Fibroblast of lung (primary cell): ENCODE data around the gene CPE. TPM values are rescaled to one million over a fixed set of nuclear protein-coding genes. Genes with fewer than 3 reads are reported as not detected.
A peak's percentile ranks its signal among the peaks of the same experiment; 100 is the strongest.

Source experiments
- DNase-seq, 2 donors: peaks; one replicate each; pipeline versions ENCODE4 v3.0.0 to v3.0.0-alpha.2; 2010; ENCODE audit warnings: low read depth in 2 of 2
- H2AFZ ChIP-seq: 2 replicates; pipeline ENCODE4 v1.5.1; 2012; ENCODE audit warnings: low read length, control low read depth, inconsistent platforms
- H3K27ac ChIP-seq: 2 replicates; pipeline ENCODE4 v1.5.1; 2011; ENCODE audit warnings: low read length, control low read depth; ENCODE audit not compliant: insufficient read depth
- H3K27me3 ChIP-seq: 2 replicates; pipeline ENCODE4 v1.5.1; 2011; ENCODE audit warnings: mild to moderate bottlenecking, low read length; ENCODE audit not compliant: control insufficient read depth, insufficient read depth
- H3K36me3 ChIP-seq: 2 replicates; pipeline ENCODE4 v1.5.1; 2011; ENCODE audit warnings: low read length; ENCODE audit not compliant: control insufficient read depth, insufficient read depth
- H3K4me1 ChIP-seq: 2 replicates; pipeline ENCODE4 v1.5.1; 2011; ENCODE audit warnings: low read length; ENCODE audit not compliant: control insufficient read depth, insufficient read depth; ENCODE audit errors: extremely low read depth
- H3K4me2 ChIP-seq: 2 replicates; pipeline ENCODE4 v1.5.1; 2011; ENCODE audit warnings: low read length, control low read depth; ENCODE audit not compliant: insufficient read depth; ENCODE audit errors: extremely low read depth
- H3K4me3 ChIP-seq, 4 experiments: fragments of 200-600 bp in 1 of 4; sonication (generic) in 1 of 4; replicated peaks in 1 of 4; 2 replicates each; pipeline ENCODE4 v1.5.1; 2011 to 2016; ENCODE audit warnings: low read length in 4 of 4, low read depth in 3 of 4, mild to moderate bottlenecking in 3 of 4, control low read depth in 2 of 4, inconsistent platforms in 1 of 4, mixed read lengths in 1 of 4; ENCODE audit not compliant: insufficient read depth in 1 of 4; ENCODE audit errors: control extremely low read depth in 1 of 4
- H3K79me2 ChIP-seq: 2 replicates; pipeline ENCODE4 v1.5.1; 2012; ENCODE audit warnings: mild to moderate bottlenecking, low read length, inconsistent platforms; ENCODE audit not compliant: control insufficient read depth, insufficient read depth
- H3K9ac ChIP-seq: 2 replicates; pipeline ENCODE4 v1.5.1; 2011; ENCODE audit warnings: mild to moderate bottlenecking, low read length, control low read depth; ENCODE audit not compliant: insufficient read depth
- H3K9me3 ChIP-seq: 2 replicates; pipeline ENCODE4 v1.5.1; 2012; ENCODE audit warnings: low read depth, low read length; ENCODE audit not compliant: control insufficient read depth, insufficient read depth
- H4K20me1 ChIP-seq: 2 replicates; pipeline ENCODE4 v1.5.1; 2011; ENCODE audit warnings: low read length; ENCODE audit not compliant: control insufficient read depth, insufficient read depth; ENCODE audit errors: extremely low read depth
- EZH2 ChIP-seq: IDR thresholded peaks from 2 replicates; pipeline ENCODE4 v1.5.1; 2012; ENCODE audit warnings: low read length, control low read depth, mild to moderate bottlenecking; ENCODE audit errors: missing control alignments
- polyA plus RNA-seq, 2 donors: library from polyadenylated mRNA; depleted of rRNA in 1 of 2; stranded (reverse) in 1 of 2; unstranded in 1 of 2; fragments of >200 nt; gene quantifications; 2 replicates each; pipeline ENCODE4 v1.2.1, GENCODE V29; 2011 to 2012; ENCODE audit warnings: missing spikeins in 1 of 2
- total RNA-seq: library from RNA; depleted of rRNA; stranded (reverse); fragments of >200 nt; gene quantifications from 2 replicates; pipeline ENCODE4 v1.2.1, GENCODE V29; 2014
- TF ChIP-seq, protein P1 (sequence below), 2 donors: IDR thresholded peaks in 1 of 2; conservative IDR thresholded peaks in 1 of 2; 1 replicate in 1 of 2; 2 replicates in 1 of 2; pipeline ENCODE4 v1.5.1; 2011 to 2012; ENCODE audit warnings: low read length in 2 of 2, control low read depth in 1 of 2, inconsistent platforms in 1 of 2, low read depth in 1 of 2, mild to moderate bottlenecking in 1 of 2

The CPE gene
- total and polyA plus RNA-seq, 2 donors (not counting 1 experiment from before 2014, with no cell fraction given): 20.2 to 51.7 TPM

DNA sequence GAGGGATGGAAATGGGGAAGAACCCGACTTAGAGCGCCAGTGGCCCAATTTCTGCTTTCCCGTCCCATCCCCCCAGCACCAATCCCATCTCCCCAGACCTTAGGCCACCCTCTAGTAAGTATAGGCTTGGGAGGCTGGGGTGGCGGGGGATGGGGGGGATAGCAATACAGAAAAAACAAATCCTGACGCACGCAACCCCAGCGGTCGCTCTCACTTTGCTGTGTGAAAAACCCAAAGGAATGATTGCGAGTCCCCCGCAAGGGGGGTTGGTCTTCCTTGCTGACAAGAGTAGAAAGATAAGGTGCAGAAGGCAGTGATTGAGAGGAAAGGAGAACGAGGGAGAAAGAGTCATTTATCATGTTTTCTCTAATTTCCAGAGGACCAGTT, 863 bp downstream of the CPE start:
- no peak overlapping the region for H2AFZ ChIP-seq
- peak in 1 of 2 donors; percentile 44 for DNase-seq
- H4K20me1 ChIP-seq: no peaks in the 10 kb centered on the region
- H3K4me1 ChIP-seq: peaks cover 2% of the 10 kb centered on the region
- H3K79me2 ChIP-seq: no peaks in the 10 kb centered on the region
- no peaks in the 10 kb centered on the region for H3K27me3 ChIP-seq
- H3K27ac ChIP-seq: no peak overlapping the region
- no peaks in the 10 kb centered on the region for H3K9me3 ChIP-seq
- H3K36me3 ChIP-seq: no peaks in the 10 kb centered on the region
- H3K4me2 ChIP-seq: peak overlapping the region; percentile 72
- H3K9ac ChIP-seq: no peak overlapping the region
- peak overlapping the region in 3 of 4 experiments; percentile 5 to 62 (median 34) for H3K4me3 ChIP-seq
- TF ChIP-seq, protein P1, sequence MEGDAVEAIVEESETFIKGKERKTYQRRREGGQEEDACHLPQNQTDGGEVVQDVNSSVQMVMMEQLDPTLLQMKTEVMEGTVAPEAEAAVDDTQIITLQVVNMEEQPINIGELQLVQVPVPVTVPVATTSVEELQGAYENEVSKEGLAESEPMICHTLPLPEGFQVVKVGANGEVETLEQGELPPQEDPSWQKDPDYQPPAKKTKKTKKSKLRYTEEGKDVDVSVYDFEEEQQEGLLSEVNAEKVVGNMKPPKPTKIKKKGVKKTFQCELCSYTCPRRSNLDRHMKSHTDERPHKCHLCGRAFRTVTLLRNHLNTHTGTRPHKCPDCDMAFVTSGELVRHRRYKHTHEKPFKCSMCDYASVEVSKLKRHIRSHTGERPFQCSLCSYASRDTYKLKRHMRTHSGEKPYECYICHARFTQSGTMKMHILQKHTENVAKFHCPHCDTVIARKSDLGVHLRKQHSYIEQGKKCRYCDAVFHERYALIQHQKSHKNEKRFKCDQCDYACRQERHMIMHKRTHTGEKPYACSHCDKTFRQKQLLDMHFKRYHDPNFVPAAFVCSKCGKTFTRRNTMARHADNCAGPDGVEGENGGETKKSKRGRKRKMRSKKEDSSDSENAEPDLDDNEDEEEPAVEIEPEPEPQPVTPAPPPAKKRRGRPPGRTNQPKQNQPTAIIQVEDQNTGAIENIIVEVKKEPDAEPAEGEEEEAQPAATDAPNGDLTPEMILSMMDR (conservative IDR thresholded peaks at IDR 0.05 in 1 of 2, IDR thresholded peaks at IDR 0.05 in 1 of 2; ENCODE audit: low read depth in 1 of 2, low read length in 2 of 2): no peak
- no peak for TF ChIP-seq EZH2

GRCh38 chr4:165380805-165381204, 2.0 kb downstream of the CPE start:
- Histone ChIP-seq H3K4me1 (peaks cover 2% of the 10 kb centered on the region), H3K4me2 (no peak overlapping the region), H3K9ac (no peak overlapping the region), H4K20me1 (no peaks in the 10 kb centered on the region), H3K27me3 (no peaks in the 10 kb centered on the region), H3K79me2 (no peaks in the 10 kb centered on the region), H3K9me3 (no peaks in the 10 kb centered on the region), H3K27ac (no peak overlapping the region), H3K36me3 (no peaks in the 10 kb centered on the region), H2AFZ (no peak overlapping the region), H3K4me3 (no peak overlapping the region)
- no peak for DNase-seq
- no peak for TF ChIP-seq EZH2
- TF ChIP-seq, protein P1 (conservative IDR thresholded peaks at IDR 0.05 in 1 of 2, IDR thresholded peaks at IDR 0.05 in 1 of 2; ENCODE audit: low read depth in 1 of 2, low read length in 2 of 2): no peak

DNA sequence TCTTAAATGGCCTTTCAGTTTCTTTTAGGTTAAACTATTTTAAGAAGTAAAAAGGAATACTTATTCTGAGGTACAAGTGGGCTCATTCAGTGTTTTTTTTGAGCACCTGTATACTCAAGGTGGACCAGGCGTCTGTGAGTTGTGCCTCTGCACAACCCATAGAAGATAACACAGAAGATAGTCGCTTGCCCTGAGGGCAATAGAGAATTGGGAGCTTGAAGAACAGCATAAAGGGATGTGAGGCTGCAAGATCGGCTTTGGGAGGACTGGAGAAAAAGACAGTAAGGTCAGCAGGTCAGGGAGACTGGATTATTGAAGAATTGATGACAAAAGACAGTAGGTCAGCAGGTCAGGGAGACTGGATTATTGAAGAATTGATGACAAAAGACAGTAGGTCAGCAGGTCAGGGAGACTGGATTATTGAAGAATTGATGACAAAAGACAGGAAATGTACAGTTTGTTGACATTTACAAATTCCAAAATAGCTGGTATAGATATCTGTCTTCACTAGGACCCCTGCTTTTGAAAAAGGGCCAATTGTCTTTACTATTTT, 3.1 kb downstream of the CPE start:
- no peak overlapping the region for H3K27ac ChIP-seq
- H3K36me3 ChIP-seq: no peaks in the 10 kb centered on the region
- peaks cover 2% of the 10 kb centered on the region for H3K4me1 ChIP-seq
- no peak overlapping the region for H3K4me3 ChIP-seq
- no peak overlapping the region for H3K4me2 ChIP-seq
- H3K9me3 ChIP-seq: no peaks in the 10 kb centered on the region
- H4K20me1 ChIP-seq: no peaks in the 10 kb centered on the region
- TF ChIP-seq, protein P1 (conservative IDR thresholded peaks at IDR 0.05 in 1 of 2, IDR thresholded peaks at IDR 0.05 in 1 of 2; ENCODE audit: low read depth in 1 of 2, low read length in 2 of 2): no peak
- no peak for TF ChIP-seq EZH2
- DNase-seq: no peak
- H3K27me3 ChIP-seq: no peaks in the 10 kb centered on the region
- H3K9ac ChIP-seq: no peak overlapping the region
- H2AFZ ChIP-seq: no peak overlapping the region
- no peaks in the 10 kb centered on the region for H3K79me2 ChIP-seq
